ENCODE results near the gene PPARGC1A.

PPARGC1A gene

GRCh38 chr4:23906839-23907238 lies 17.0 kb upstream of the PPARGC1A start:
- no peak for DNase-seq (ENCODE audit: low spot score)

- no peak for DNase-seq (ENCODE audit: low spot score)
Observed at GRCh38 chr4:23904639-23905071, 14.8 kb upstream of the PPARGC1A start.

- no peak for DNase-seq (ENCODE audit: low spot score)
Observed at GRCh38 chr4:23903859-23904438, 14.1 kb upstream of the PPARGC1A start.

- no peak for DNase-seq (ENCODE audit: low spot score)
Observed at GRCh38 chr4:23902222-23902804, 12.5 kb upstream of the PPARGC1A start.

GRCh38 chr4:23900636-23901035 lies 10.8 kb upstream of the PPARGC1A start:
- no peak for DNase-seq (ENCODE audit: low spot score)

GRCh38 chr4:23899565-23899964 lies 9.7 kb upstream of the PPARGC1A start:
- DNase-seq (ENCODE audit: low spot score) = no peak

- no peak for DNase-seq (ENCODE audit: low spot score)
Observed at GRCh38 chr4:23897564-23898109, 7.8 kb upstream of the PPARGC1A start.

- no peak for DNase-seq (ENCODE audit: low spot score)
Observed at GRCh38 chr4:23894021-23894420, 4.2 kb upstream of the PPARGC1A start.

GRCh38 chr4:23891064-23891421 lies 1.2 kb upstream of the PPARGC1A start:
- DNase-seq (ENCODE audit: low spot score) = no peak

GRCh38 chr4:23890369-23891063 lies 669 bp upstream of the PPARGC1A start:
- no peak for DNase-seq (ENCODE audit: low spot score)

GRCh38 chr4:23889391-23889790 lies 456 bp downstream of the PPARGC1A start:
- DNase-seq (ENCODE audit: low spot score) = no peak

- no peak for DNase-seq (ENCODE audit: low spot score)
Observed at GRCh38 chr4:23888421-23889319, 1.2 kb downstream of the PPARGC1A start.

GRCh38 chr4:23887989-23888388 lies 1.9 kb downstream of the PPARGC1A start:
- no peak for DNase-seq (ENCODE audit: low spot score)

GRCh38 chr4:23887173-23887572 lies 2.7 kb downstream of the PPARGC1A start:
- DNase-seq (ENCODE audit: low spot score) = no peak

GRCh38 chr4:23885943-23886590 lies 3.8 kb downstream of the PPARGC1A start:
- DNase-seq (ENCODE audit: low spot score) = no peak

- no peak for DNase-seq (ENCODE audit: low spot score)
Observed at GRCh38 chr4:23884741-23885140, 5.1 kb downstream of the PPARGC1A start.

- no peak for DNase-seq (ENCODE audit: low spot score)
Observed at GRCh38 chr4:23884261-23884660, 5.6 kb downstream of the PPARGC1A start.

- DNase-seq (ENCODE audit: low spot score) = no peak
Observed at GRCh38 chr4:23882976-23883531, 6.8 kb downstream of the PPARGC1A start.

- no peak for DNase-seq (ENCODE audit: low spot score)
Observed at GRCh38 chr4:23881674-23882337, 8.0 kb downstream of the PPARGC1A start.

- DNase-seq (ENCODE audit: low spot score) = no peak
Observed at GRCh38 chr4:23881052-23881501, 8.8 kb downstream of the PPARGC1A start.
